ENCODE results near the gene GLRX.

DNA sequence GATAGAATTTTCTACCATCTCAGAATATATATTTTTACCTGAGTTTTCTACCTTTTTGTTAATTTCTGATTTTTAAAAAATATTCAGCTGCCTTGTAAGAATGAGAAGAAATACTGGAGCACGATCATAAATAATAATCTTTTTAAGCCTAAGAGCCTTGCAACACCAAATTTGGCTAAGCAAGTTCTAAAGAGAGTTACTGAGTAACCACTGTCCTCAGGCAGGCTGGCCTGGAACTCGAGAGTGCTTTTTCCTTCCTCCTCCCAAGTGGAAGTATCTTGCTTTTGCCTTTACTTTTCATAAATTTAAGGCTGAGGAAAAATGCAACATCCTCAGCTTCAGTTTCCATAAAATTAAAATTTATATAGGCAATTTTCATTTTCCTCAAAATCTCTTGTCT lies 21.0 kb downstream of the GLRX start:
- TF ChIP-seq CTCF (IDR thresholded peaks at IDR 0.05) (no peak), POLR2AphosphoS5 (IDR thresholded peaks at IDR 0.05) (no peak)

Measured in gastroesophageal sphincter (tissue), 3 donors.